ENCODE results near the gene LRRC45.

The LRRC45 gene

DNA sequence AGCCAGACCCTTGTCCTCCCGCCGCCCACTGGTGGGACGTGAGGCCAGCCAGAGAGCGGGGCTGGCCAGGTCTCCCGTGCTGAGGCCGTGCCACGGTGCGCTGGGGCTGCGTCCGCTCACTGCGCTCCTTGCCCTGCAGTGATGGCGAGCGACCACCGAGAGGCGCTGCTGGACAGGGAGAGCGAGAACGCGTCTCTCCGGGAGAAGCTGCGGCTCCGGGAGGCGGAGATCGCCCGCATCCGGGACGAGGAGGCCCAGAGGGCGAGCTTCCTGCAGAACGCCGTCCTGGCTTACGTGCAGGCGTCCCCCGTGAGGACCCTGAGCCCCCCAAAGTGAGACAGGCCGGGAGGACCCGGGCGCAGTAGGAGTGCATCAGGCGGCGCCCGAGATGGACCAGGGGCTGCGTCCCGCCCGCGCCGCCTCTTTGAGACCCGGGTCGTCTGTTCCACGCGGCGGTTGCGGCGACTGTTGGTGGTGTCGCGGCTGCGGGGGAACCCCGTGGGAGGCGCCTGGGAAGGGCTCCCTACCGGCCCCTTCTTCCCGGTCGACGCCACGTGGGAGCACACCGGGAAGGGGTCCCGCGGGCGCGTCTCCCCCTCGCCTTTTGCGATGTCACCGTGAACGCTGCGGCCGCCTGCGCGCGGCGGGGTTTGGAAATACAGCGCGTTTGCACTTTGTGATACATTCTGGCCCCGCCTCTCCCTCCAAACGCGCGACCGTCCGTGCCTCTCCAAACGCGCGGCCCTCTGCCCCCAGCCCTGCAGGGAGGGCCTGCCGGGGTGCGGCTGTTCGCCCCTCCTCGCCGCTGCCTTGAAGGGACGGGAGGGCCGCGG lies 7.6 kb downstream of the LRRC45 start (continued):
- TF ChIP-seq, protein P1, sequence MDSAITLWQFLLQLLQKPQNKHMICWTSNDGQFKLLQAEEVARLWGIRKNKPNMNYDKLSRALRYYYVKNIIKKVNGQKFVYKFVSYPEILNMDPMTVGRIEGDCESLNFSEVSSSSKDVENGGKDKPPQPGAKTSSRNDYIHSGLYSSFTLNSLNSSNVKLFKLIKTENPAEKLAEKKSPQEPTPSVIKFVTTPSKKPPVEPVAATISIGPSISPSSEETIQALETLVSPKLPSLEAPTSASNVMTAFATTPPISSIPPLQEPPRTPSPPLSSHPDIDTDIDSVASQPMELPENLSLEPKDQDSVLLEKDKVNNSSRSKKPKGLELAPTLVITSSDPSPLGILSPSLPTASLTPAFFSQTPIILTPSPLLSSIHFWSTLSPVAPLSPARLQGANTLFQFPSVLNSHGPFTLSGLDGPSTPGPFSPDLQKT (IDR thresholded peaks at IDR 0.05; ENCODE audit: borderline replicate concordance, low read depth, low read length) = no peak

DNA sequence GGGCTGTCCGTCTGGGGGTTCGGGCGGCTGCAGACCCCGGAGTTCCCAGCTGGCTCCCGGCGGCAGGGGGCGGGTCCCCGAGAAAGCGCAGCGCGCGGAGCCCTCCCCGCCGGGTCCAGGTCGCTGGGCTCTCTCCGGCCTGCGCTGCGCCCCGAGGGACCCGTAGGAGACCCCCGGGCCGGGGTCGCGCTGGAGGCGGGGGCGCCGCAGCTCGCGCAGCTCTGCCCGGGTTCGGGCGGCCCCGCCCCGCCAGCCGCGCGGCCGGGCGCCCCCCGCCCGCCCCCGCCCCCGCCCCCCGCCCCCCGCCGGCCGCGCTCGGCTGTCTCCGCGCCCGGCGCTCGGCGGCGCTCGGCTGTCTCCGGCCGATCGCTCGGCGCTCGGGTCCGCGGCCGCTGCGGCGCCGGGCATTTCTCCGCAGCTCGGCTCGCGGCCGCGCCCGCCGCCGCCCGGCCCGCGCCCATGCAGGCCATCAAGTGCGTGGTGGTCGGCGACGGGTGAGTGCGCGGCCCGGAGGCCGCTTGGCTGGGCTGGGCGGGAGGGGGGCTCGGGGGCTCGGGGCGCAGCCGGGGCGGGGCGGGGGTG lies 8.3 kb downstream of the LRRC45 start, which contains the start of gene RAC3:
TSS of gene RAC3 (plus strand) at position 376 of the 582 bp plus-strand sequence. CDS start at position 460, 84 bp downstream.
- ChIA-PET CTCF (interaction anchor here (1.9 to 3.6 kb wide), 2 partner anchors 11 to 133 kb away, joined by 7 to 32 read pairs; partner anchors contain the start of genes CENPX and LRRC45), POLR2A (interaction anchor here (0.8 to 6.0 kb wide), 11 partner anchors 10 to 123 kb away, joined by 3 to 56 read pairs (median 8); partner anchors contain the start of genes CENPX, GPS1, LRRC45 and RFNG)
- Histone ChIP-seq H3K9me3 (ENCODE audit: control insufficient read depth, insufficient read depth, low read depth, low read length) (no peaks in the 10 kb centered on the region), H3K36me3 (ENCODE audit: control insufficient read depth in 2 of 2, insufficient read depth in 1 of 2, low read length in 2 of 2) (peaks cover 0 to 68% of the 10 kb centered on the region in 2 experiments; a peak in 2 of 3 replicates), H3K4me1 (ENCODE audit: control insufficient read depth, insufficient read depth, low read length) (peaks cover 6% of the 10 kb centered on the region), H3K27ac (ENCODE audit: extremely low read depth, low read depth, low read length) (peak within 1 kb of the TSS; percentile 93), H3K4me3 (ENCODE audit: low read depth, low read length) (peak within 1 kb of the TSS; percentile 38)
- TF ChIP-seq, protein P2, sequence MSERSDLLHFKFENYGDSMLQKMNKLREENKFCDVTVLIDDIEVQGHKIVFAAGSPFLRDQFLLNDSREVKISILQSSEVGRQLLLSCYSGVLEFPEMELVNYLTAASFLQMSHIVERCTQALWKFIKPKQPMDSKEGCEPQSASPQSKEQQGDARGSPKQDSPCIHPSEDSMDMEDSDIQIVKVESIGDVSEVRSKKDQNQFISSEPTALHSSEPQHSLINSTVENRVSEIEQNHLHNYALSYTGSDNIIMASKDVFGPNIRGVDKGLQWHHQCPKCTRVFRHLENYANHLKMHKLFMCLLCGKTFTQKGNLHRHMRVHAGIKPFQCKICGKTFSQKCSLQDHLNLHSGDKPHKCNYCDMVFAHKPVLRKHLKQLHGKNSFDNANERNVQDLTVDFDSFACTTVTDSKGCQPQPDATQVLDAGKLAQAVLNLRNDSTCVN (tag by site-specific recombination; optimal IDR thresholded peaks at IDR 0.05) = peak; percentile 53
- TF ChIP-seq, protein P3, sequence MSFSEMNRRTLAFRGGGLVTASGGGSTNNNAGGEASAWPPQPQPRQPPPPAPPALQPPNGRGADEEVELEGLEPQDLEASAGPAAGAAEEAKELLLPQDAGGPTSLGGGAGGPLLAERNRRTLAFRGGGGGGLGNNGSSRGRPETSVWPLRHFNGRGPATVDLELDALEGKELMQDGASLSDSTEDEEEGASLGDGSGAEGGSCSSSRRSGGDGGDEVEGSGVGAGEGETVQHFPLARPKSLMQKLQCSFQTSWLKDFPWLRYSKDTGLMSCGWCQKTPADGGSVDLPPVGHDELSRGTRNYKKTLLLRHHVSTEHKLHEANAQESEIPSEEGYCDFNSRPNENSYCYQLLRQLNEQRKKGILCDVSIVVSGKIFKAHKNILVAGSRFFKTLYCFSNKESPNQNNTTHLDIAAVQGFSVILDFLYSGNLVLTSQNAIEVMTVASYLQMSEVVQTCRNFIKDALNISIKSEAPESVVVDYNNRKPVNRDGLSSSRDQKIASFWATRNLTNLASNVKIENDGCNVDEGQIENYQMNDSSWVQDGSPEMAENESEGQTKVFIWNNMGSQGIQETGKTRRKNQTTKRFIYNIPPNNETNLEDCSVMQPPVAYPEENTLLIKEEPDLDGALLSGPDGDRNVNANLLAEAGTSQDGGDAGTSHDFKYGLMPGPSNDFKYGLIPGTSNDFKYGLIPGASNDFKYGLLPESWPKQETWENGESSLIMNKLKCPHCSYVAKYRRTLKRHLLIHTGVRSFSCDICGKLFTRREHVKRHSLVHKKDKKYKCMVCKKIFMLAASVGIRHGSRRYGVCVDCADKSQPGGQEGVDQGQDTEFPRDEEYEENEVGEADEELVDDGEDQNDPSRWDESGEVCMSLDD (tag by site-specific recombination; IDR thresholded peaks at IDR 0.05) = 0 out of 2 replicates have a peak, but pooled peaks have one; percentile 18
- TF ChIP-seq ZNF830 (tag by site-specific recombination; IDR thresholded peaks at IDR 0.05; ENCODE audit: low read depth) = no peak

DNA sequence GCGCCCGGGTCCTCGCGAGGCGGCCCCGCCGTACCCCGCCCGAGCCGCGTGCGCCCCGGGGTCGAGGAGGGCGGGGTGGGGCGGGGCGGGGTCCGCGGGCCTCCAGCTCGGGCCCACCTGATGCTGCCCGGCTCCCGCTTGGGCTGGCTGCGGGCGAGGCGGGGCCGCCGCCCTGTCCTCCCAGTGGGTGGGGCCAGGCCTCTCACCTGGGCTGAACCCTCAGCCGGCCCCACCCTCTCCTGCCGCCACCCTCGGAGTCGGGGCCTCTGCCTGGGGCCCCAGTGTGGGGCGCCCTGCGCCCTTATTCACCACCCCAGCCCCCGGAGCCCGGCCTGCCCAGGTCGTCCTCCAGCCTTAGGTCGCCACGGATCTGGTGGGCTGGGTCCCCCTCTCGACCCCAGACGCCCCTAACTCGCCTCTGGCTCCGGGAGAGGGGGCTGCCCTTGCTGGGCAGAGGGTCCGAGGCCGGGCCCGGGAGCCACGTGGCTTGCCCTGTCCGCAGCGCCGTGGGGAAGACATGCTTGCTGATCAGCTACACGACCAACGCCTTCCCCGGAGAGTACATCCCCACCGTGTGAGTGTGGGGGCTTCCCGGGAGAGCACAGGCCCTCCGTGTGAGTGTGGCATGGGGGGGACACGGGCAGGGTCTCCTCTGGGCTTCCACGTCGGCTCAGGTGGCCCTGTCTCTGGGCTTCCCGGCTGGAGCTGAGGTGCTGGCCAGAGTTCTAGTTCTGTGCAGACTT lies 9.0 kb downstream of the LRRC45 start:
- Histone ChIP-seq H3K27ac (ENCODE audit: extremely low read depth, low read depth, low read length) (peak overlapping the region; percentile 84), H3K36me3 (ENCODE audit: control insufficient read depth in 2 of 2, insufficient read depth in 1 of 2, low read length in 2 of 2) (peaks cover 0 to 65% of the 10 kb centered on the region in 2 experiments; a peak in 1 of 3 replicates), H3K9me3 (ENCODE audit: control insufficient read depth, insufficient read depth, low read depth, low read length) (no peaks in the 10 kb centered on the region), H3K4me3 (ENCODE audit: low read depth, low read length) (peak overlapping the region; percentile 37), H3K4me1 (ENCODE audit: control insufficient read depth, insufficient read depth, low read length) (peaks cover 10% of the 10 kb centered on the region)
- ChIA-PET CTCF (interaction anchor here (3.6 kb wide), 1 partner anchor 11 kb away, joined by 32 read pairs; the partner anchor contains the start of genes CENPX and LRRC45), POLR2A (interaction anchor here (0.8 to 6.0 kb wide), 6 partner anchors 11 to 72 kb away, joined by 3 to 56 read pairs (median 19); partner anchors contain the start of genes CENPX, GPS1, LRRC45 and RFNG)
- no peak for TF ChIP-seq ZNF629 (tag by site-specific recombination; IDR thresholded peaks at IDR 0.05)
- TF ChIP-seq KLF10 (tag by site-specific recombination; IDR thresholded peaks at IDR 0.05) = peak; percentile 72; the same call in 1 of the 2 replicates
- TF ChIP-seq, protein P4, sequence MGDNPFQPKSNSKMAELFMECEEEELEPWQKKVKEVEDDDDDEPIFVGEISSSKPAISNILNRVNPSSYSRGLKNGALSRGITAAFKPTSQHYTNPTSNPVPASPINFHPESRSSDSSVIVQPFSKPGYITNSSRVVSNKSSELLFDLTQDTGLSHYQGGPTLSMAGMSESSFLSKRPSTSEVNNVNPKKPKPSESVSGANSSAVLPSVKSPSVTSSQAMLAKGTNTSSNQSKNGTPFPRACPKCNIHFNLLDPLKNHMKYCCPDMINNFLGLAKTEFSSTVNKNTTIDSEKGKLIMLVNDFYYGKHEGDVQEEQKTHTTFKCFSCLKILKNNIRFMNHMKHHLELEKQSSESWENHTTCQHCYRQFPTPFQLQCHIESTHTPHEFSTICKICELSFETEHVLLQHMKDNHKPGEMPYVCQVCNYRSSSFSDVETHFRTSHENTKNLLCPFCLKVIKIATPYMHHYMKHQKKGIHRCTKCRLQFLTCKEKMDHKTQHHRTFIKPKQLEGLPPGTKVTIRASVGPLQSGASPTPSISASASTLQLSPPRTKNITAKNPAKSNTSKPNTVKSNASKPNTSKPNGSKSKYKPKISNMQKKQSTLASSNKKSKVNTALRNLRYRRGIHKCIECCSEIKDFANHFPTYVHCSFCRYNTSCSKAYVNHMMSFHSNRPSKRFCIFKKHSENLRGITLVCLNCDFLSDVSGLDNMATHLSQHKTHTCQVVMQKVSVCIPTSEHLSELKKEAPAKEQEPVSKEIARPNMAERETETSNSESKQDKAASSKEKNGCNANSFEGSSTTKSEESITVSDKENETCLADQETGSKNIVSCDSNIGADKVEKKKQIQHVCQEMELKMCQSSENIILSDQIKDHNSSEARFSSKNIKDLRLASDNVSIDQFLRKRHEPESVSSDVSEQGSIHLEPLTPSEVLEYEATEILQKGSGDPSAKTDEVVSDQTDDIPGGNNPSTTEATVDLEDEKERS (tag by site-specific recombination; IDR thresholded peaks at IDR 0.05) = no peak
- TF ChIP-seq ZBTB8A (tag by site-specific recombination; IDR thresholded peaks at IDR 0.05) = peak; percentile 96
- TF ChIP-seq, protein P3 (tag by site-specific recombination; IDR thresholded peaks at IDR 0.05) = peak; percentile 80
- peak; percentile 38; the same call in 1 of the 2 replicates for TF ChIP-seq SCRT2 (tag by site-specific recombination; IDR thresholded peaks at IDR 0.05)
- peak; percentile 43; the same call in 1 of the 2 replicates for TF ChIP-seq ZEB2 (tag by site-specific recombination; IDR thresholded peaks at IDR 0.05)
- peak; percentile 87; the same call in 1 of the 2 replicates for TF ChIP-seq ZBTB7A (tag by site-specific recombination; IDR thresholded peaks at IDR 0.05; ENCODE audit: low read depth)
- peak; percentile 79 for TF ChIP-seq KLF8 (tag by site-specific recombination; IDR thresholded peaks at IDR 0.05)
- peak; percentile 62; the same call in 1 of the 2 replicates for TF ChIP-seq KLF7 (tag by site-specific recombination; IDR thresholded peaks at IDR 0.05; ENCODE audit: borderline replicate concordance)
- peak; percentile 31 for TF ChIP-seq ZIC2 (tag by site-specific recombination; IDR thresholded peaks at IDR 0.05)

Data from HEK293 (cell line).